Measurements from ENCODE around the gene ZCCHC14. TPM values are rescaled to one million over a fixed set of nuclear protein-coding genes. Genes with fewer than 3 reads are reported as not detected.
"Not testable (repeated sequence)": the region's sequence is repeated elsewhere in the genome, so short reads cannot be mapped to it uniquely, and the experiment has no call there.

The ZCCHC14 gene
- polyA plus RNA-seq, 2 donors, result 6.8 to 8.0 TPM

DNA sequence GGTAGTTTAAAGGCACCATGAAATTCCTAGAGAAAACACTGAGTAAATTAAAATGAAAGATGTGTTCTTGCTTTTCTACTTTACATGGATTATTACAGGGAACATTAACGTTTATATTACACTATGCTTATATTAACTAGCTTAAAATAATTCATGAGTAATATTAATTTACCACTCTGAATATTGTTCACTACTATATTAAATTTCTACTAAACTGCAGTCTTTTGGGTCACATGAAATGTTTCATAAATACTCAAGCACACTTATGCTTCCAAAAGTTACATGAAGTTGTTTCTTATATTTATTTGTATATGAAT lies 104.0 kb downstream of the ZCCHC14 start:
- H3K9me3 ChIP-seq (ENCODE audit: control insufficient read depth in 2 of 2, insufficient read depth in 1 of 2, low read depth in 1 of 2, low read length in 1 of 2), result no peaks in the 10 kb centered on the region
- H3K4me3 ChIP-seq (ENCODE audit: low read depth in 1 of 2, low read length in 2 of 2), result no peak overlapping the region
- peaks cover 3 to 5% of the 10 kb centered on the region in 2 donors for H3K4me1 ChIP-seq (ENCODE audit: control insufficient read depth in 2 of 2, insufficient read depth in 2 of 2, low read length in 1 of 2)
- H3K27me3 ChIP-seq (ENCODE audit: control insufficient read depth in 1 of 2, insufficient read depth in 2 of 2, low read length in 2 of 2), result no peaks in the 10 kb centered on the region
- 11 to 21% methylated on average over 1 of the region's 1 CpG for WGBS, 2 donors
- peak overlapping the region in 1 of 2 donors; percentile 73 for H3K27ac ChIP-seq (ENCODE audit: low read depth in 2 of 2, low read length in 1 of 2)
- H3K36me3 ChIP-seq (ENCODE audit: control insufficient read depth in 2 of 2, insufficient read depth in 2 of 2, low read length in 1 of 2), result no peaks in the 10 kb centered on the region

DNA sequence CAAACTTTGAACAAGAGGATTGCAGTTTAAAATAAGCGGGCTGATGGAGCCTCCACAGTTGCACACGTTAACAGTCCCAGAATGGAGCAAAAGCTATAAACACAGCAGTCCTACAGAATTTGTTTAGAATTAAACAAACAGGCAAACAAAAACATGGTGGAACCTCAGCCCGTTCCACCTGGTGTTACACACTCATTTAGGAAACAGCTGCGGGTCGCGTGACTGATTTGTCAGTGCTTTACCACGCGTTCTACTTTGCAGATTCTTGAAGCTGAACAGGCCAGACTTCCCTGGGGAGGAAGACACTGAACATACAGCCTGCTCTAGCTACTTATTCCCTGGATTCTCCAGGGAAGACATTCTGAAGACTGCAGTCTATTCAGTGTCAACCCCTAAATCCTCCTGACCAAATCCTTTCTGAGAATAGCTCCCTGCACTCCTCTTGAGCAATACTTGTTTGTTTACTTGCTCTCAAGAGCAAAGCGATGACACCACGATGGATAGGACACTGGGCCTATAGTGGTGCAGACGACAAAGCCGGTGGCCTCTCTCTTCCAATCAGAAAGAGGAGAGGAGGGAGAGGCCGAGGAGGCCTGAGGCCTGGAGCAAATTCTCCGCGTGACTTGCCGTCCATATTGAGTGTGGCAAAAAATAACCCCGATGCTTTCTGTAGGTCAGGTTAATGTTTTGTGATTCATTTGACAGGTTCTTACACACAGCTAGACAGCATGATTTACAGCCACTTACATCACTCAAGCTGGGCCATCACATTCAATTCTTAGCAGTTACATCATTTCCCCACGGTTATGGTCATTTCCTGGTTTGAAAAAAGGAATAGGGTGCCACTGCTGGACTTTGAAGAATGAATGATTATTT lies 104.6 kb downstream of the ZCCHC14 start:
- Histone ChIP-seq H3K27me3 (ENCODE audit: control insufficient read depth in 1 of 2, insufficient read depth in 2 of 2, low read length in 2 of 2) (no peaks in the 10 kb centered on the region), H3K9me3 (ENCODE audit: control insufficient read depth in 2 of 2, insufficient read depth in 1 of 2, low read depth in 1 of 2, low read length in 1 of 2) (no peaks in the 10 kb centered on the region), H3K4me1 (ENCODE audit: control insufficient read depth in 2 of 2, insufficient read depth in 2 of 2, low read length in 1 of 2) (peaks cover 3 to 5% of the 10 kb centered on the region in 2 donors), H3K4me3 (ENCODE audit: low read depth in 1 of 2, low read length in 2 of 2) (peak overlapping the region in 1 of 2 donors; percentile 9), H3K36me3 (ENCODE audit: control insufficient read depth in 2 of 2, insufficient read depth in 2 of 2, low read length in 1 of 2) (no peaks in the 10 kb centered on the region), H3K27ac (ENCODE audit: low read depth in 2 of 2, low read length in 1 of 2) (peak overlapping the region; percentile 73 to 88)
- WGBS, 2 donors, result 9% methylated on average over 18 of the region's 18 CpGs

DNA sequence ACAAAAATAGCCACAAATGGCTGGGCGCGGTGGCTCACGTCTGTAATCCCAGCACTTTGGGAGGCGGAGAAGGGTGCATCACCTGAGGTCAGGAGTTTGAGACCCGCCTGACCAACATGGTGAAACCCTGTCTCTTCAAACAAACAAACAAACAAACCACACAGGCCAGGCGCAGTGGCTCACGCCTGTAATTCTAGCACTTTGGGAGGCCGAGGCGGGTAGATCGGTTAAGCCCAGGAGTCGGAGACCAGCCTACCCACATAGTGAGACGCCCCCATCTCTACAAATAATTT lies 108.0 kb downstream of the ZCCHC14 start:
- H3K36me3 ChIP-seq (ENCODE audit: control insufficient read depth in 2 of 2, insufficient read depth in 2 of 2, low read length in 1 of 2); H3K27me3 ChIP-seq (ENCODE audit: control insufficient read depth in 1 of 2, insufficient read depth in 2 of 2, low read length in 2 of 2); H3K9me3 ChIP-seq (ENCODE audit: control insufficient read depth in 2 of 2, insufficient read depth in 1 of 2, low read depth in 1 of 2, low read length in 1 of 2); H3K4me1 ChIP-seq (ENCODE audit: control insufficient read depth in 2 of 2, insufficient read depth in 2 of 2, low read length in 1 of 2): not testable (repeated sequence)
- 86% methylated on average over 12 of the region's 12 CpGs for WGBS, 2 donors
- peak overlapping the region in 1 of 2 donors; percentile 62 for H3K4me3 ChIP-seq (ENCODE audit: low read depth in 1 of 2, low read length in 2 of 2)
- H3K27ac ChIP-seq (ENCODE audit: low read depth in 2 of 2, low read length in 1 of 2), result peak overlapping the region; percentile 95 to 97

DNA sequence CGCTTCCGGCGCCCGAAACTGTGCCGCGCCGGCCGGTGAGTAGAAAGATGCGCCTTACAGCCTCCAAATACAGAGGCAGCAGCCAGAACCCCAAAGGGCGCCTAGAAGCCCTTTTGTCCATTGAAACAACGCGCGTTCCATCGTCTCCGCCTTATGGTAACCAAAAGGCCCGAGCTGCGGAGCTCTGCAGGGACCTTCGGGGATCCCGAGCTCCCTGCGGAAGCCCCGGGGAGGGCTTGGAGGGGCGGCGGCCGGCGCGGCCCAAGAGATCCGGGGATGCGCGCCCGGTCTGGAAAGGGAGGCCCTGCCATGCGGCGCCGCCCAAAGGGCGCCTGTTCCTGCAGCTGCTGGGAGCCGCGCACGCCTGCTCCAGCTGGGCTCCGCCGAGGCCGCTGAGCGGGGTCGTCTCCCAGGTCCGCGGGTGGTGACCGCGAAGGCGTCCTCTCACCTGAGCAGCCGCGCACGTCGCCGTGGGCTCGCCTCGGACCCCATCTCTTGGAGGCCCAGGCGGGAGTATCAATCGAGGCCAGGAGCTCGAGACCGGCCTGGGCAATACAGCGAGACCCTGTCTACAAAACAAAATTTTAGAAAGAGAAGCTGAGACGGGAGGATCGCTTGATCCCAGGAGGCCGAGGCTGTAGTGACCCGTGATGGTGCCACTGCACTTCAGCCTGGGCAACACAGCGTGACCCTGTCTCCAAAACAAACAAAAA lies 108.5 kb downstream of the ZCCHC14 start:
- WGBS, 2 donors, result 5 to 6% methylated on average over 62 to 64 of the region's 64 CpGs
- no peaks in the 10 kb centered on the region for H3K9me3 ChIP-seq (ENCODE audit: control insufficient read depth in 2 of 2, insufficient read depth in 1 of 2, low read depth in 1 of 2, low read length in 1 of 2)
- H3K4me3 ChIP-seq (ENCODE audit: low read depth in 1 of 2, low read length in 2 of 2), result peak overlapping the region; percentile 62 to 80
- H3K4me1 ChIP-seq (ENCODE audit: control insufficient read depth in 2 of 2, insufficient read depth in 2 of 2, low read length in 1 of 2), result peaks cover 0 to 4% of the 10 kb centered on the region in 2 donors
- H3K27me3 ChIP-seq (ENCODE audit: control insufficient read depth in 1 of 2, insufficient read depth in 2 of 2, low read length in 2 of 2), result no peaks in the 10 kb centered on the region
- no peaks in the 10 kb centered on the region for H3K36me3 ChIP-seq (ENCODE audit: control insufficient read depth in 2 of 2, insufficient read depth in 2 of 2, low read length in 1 of 2)
- H3K27ac ChIP-seq (ENCODE audit: low read depth in 2 of 2, low read length in 1 of 2), result peak overlapping the region; percentile 95 to 97

DNA sequence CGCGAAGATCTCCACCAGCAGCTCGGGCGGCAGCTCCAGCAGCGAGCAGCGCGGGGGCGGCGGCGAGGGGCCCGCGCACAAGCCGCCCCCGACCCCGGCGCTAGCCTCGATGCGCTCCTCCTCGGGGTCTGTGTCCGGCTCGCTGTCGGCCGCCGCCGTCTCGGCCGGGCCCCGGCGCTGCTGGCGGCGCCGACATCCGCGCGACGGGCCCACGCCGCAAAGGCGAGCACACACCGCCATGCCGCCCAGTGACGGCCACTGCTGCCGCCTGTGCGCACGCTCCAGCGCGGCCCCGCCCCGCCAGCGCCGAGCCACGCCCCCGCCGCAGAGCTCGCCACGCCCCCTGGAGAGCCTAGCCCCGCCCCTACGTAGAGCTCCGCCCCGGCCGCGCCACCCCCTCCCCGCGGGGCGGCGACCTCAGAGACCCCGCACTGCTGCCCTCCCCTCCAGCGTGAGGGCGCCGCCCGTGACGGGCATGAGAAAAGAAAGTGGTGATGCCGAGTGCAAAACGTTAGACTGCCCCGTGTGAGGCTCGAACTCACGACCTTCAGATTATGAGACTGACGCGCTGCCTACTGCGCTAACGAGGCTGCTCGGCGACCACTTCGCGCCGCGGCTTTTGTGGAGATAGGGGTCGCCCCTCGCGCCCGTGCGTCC lies 109.2 kb downstream of the ZCCHC14 start, which contains the start of gene FBXO31:
TSS of gene FBXO31 (minus strand) at position 272 of the 657 bp plus-strand sequence. CDS start at position 240, 32 bp downstream.
- peak within 1 kb of the TSS; percentile 62 to 80 for H3K4me3 ChIP-seq (ENCODE audit: low read depth in 1 of 2, low read length in 2 of 2)
- no peaks in the 10 kb centered on the region for H3K36me3 ChIP-seq (ENCODE audit: control insufficient read depth in 2 of 2, insufficient read depth in 2 of 2, low read length in 1 of 2)
- no peaks in the 10 kb centered on the region for H3K9me3 ChIP-seq (ENCODE audit: control insufficient read depth in 2 of 2, insufficient read depth in 1 of 2, low read depth in 1 of 2, low read length in 1 of 2)
- H3K27me3 ChIP-seq (ENCODE audit: control insufficient read depth in 1 of 2, insufficient read depth in 2 of 2, low read length in 2 of 2), result no peaks in the 10 kb centered on the region
- peak within 1 kb of the TSS; percentile 95 to 97 for H3K27ac ChIP-seq (ENCODE audit: low read depth in 2 of 2, low read length in 1 of 2)
- WGBS, 2 donors, result 0 to 1% methylated on average over 38 to 92 of the region's 92 CpGs
- H3K4me1 ChIP-seq (ENCODE audit: control insufficient read depth in 2 of 2, insufficient read depth in 2 of 2, low read length in 1 of 2), result peaks cover 0 to 4% of the 10 kb centered on the region in 2 donors

DNA sequence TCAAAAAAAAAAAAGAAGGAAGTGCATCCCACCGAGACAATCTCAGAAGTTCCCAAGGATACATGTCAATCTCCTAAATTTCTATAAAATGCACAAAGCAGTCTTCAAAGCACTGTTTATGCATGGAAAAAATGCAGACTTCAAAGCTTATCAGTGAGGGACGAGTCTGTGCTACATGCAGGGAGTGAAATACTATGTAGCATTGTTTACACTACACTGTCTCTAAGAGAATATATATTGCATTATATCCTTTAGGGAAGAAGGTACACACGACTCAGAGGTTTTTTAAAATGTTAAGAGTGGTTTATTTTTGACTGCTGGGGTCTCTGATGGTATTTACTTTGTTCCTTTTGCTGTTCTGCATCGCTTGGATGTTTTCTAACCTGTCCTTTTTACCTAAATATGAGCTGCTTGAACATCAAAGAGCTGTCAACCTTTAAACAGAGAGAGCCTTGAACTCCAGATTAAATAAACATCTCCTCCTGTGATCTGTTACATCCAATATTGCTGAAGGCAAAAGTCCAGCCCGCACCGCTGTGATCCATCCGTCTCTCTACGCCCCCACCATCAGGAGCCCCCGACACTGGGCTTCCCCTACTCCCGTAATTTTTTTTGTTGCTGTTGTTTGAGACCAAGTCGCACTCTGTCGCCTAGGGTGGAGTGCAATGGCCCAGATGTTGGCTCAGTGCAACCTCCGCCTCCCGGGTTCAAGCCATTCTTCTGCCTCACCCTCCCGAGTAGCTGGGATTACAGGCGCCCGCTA lies 110.6 kb downstream of the ZCCHC14 start:
- Histone ChIP-seq H3K27ac (ENCODE audit: low read depth in 2 of 2, low read length in 1 of 2) (peak overlapping the region; percentile 95 to 97), H3K36me3 (ENCODE audit: control insufficient read depth in 2 of 2, insufficient read depth in 2 of 2, low read length in 1 of 2) (no peaks in the 10 kb centered on the region), H3K4me1 (ENCODE audit: control insufficient read depth in 2 of 2, insufficient read depth in 2 of 2, low read length in 1 of 2) (peaks cover 0 to 4% of the 10 kb centered on the region in 2 donors), H3K27me3 (ENCODE audit: control insufficient read depth in 1 of 2, insufficient read depth in 2 of 2, low read length in 2 of 2) (no peaks in the 10 kb centered on the region), H3K9me3 (ENCODE audit: control insufficient read depth in 2 of 2, insufficient read depth in 1 of 2, low read depth in 1 of 2, low read length in 1 of 2) (no peaks in the 10 kb centered on the region), H3K4me3 (ENCODE audit: low read depth in 1 of 2, low read length in 2 of 2) (peak overlapping the region; percentile 62 to 80)
- WGBS, 2 donors, result 13 to 14% methylated on average over 17 of the region's 17 CpGs

DNA sequence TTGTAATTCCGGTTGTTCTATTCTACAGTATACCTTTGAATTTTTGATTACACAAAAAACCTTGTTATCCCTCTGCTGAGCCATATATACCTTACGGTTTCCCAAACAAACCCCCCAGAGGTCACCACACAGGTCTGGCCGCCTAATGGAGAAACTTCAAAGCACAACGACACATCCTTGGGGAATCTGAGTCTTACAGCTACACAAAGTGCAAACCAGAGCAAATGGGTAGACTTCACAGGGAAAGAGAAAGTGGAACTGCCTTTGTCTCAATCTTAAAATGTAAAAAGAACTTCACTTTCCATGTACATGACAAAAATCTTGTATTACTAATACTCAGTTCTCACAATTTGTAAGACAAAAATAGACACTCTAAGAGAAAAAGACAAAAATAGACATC lies 111.9 kb downstream of the ZCCHC14 start:
- H3K36me3 ChIP-seq (ENCODE audit: control insufficient read depth in 2 of 2, insufficient read depth in 2 of 2, low read length in 1 of 2), result no peaks in the 10 kb centered on the region
- peaks cover 0 to 4% of the 10 kb centered on the region in 2 donors for H3K4me1 ChIP-seq (ENCODE audit: control insufficient read depth in 2 of 2, insufficient read depth in 2 of 2, low read length in 1 of 2)
- no peaks in the 10 kb centered on the region for H3K27me3 ChIP-seq (ENCODE audit: control insufficient read depth in 1 of 2, insufficient read depth in 2 of 2, low read length in 2 of 2)
- H3K4me3 ChIP-seq (ENCODE audit: low read depth in 1 of 2, low read length in 2 of 2), result no peak overlapping the region
- WGBS, 2 donors, result 35 to 38% methylated on average over 4 of the region's 4 CpGs
- H3K9me3 ChIP-seq (ENCODE audit: control insufficient read depth in 2 of 2, insufficient read depth in 1 of 2, low read depth in 1 of 2, low read length in 1 of 2), result no peaks in the 10 kb centered on the region
- H3K27ac ChIP-seq (ENCODE audit: low read depth in 2 of 2, low read length in 1 of 2), result peak overlapping the region in 1 of 2 donors; percentile 35

DNA sequence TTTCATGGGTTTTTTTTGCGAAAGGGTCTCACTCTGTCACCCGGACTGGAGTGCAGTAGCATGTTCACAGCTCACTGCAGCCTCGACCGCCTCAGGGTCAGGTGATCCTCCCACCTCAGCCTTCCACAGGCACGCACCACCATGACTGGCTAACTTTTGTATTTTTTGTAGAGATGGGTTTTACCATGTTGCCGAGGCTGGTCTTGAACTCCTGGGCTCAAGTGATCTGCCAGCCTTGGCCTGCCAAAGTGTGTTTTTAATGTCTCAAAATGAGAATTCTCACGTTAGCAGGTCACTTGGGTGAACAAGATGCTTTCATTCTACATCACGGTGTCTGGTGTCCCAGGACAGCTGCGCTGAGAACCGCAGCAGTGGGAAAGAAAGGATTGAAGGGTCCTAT lies 112.4 kb downstream of the ZCCHC14 start:
- Histone ChIP-seq H3K4me1 (ENCODE audit: control insufficient read depth in 2 of 2, insufficient read depth in 2 of 2, low read length in 1 of 2) (peaks cover 0 to 7% of the 10 kb centered on the region in 2 donors), H3K36me3 (ENCODE audit: control insufficient read depth in 2 of 2, insufficient read depth in 2 of 2, low read length in 1 of 2) (no peaks in the 10 kb centered on the region), H3K27me3 (ENCODE audit: control insufficient read depth in 1 of 2, insufficient read depth in 2 of 2, low read length in 2 of 2) (no peaks in the 10 kb centered on the region), H3K27ac (ENCODE audit: low read depth in 2 of 2, low read length in 1 of 2) (no peak overlapping the region), H3K4me3 (ENCODE audit: low read depth in 1 of 2, low read length in 2 of 2) (no peak overlapping the region), H3K9me3 (ENCODE audit: control insufficient read depth in 2 of 2, insufficient read depth in 1 of 2, low read depth in 1 of 2, low read length in 1 of 2) (no peaks in the 10 kb centered on the region)
- 80 to 83% methylated on average over 10 of the region's 10 CpGs for WGBS, 2 donors

DNA sequence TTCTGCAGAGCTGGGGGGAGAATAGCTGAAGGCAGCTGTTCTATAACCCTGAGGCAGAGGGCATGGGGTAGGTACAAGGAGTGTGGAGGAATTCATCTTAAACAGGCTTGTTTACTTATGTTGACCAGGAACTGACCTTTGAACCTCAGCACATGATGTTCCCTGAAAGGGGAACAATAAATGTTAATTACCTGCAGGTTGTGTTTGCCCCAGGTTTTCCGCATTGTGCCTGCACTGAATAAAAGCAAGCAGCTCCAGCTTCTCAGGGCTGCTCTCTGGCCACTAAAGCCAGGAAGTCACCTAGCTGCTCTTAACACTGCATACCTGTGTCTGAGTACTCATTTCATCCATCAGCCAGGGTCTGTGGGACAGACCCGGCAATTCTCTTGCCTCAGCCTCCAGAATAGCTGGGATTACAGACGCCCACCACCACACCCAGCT lies 113.5 kb downstream of the ZCCHC14 start:
- not testable (repeated sequence) for H3K4me3 ChIP-seq (ENCODE audit: low read depth in 1 of 2, low read length in 2 of 2); H3K4me1 ChIP-seq (ENCODE audit: control insufficient read depth in 2 of 2, insufficient read depth in 2 of 2, low read length in 1 of 2); H3K9me3 ChIP-seq (ENCODE audit: control insufficient read depth in 2 of 2, insufficient read depth in 1 of 2, low read depth in 1 of 2, low read length in 1 of 2); H3K27ac ChIP-seq (ENCODE audit: low read depth in 2 of 2, low read length in 1 of 2); H3K27me3 ChIP-seq (ENCODE audit: control insufficient read depth in 1 of 2, insufficient read depth in 2 of 2, low read length in 2 of 2); H3K36me3 ChIP-seq (ENCODE audit: control insufficient read depth in 2 of 2, insufficient read depth in 2 of 2, low read length in 1 of 2)
- WGBS, 2 donors, result 88 to 92% methylated on average over 3 of the region's 3 CpGs
